ENCODE results near the gene KIF16B. TPM values are rescaled to one million over a fixed set of nuclear protein-coding genes. Genes with fewer than 3 reads are reported as not detected.

Gene KIF16B
- total RNA-seq, 3 donors from 2014 or later, result 23.8 to 47.9 (median 36.9) TPM

- H3K4me1 ChIP-seq, result no peaks in the 10 kb centered on the region
- intact Hi-C loops (cut with DNase I; ENCODE audit: low total_unique reads), result no loop called here
- no peaks in the 10 kb centered on the region for H3K9me3 ChIP-seq
- no peaks in the 10 kb centered on the region for H3K27me3 ChIP-seq
- TF ChIP-seq POLR2A (IDR thresholded peaks at IDR 0.05) (no peak), POLR2AphosphoS5 (IDR thresholded peaks at IDR 0.05) (no peak), CTCF (IDR thresholded peaks at IDR 0.05) (no peak)
- no peak overlapping the region for H3K4me3 ChIP-seq
- no peak for DNase-seq (ENCODE audit: low spot score in 2 of 2)
- peaks cover 3% of the 10 kb centered on the region for H3K36me3 ChIP-seq
- no peak overlapping the region for H3K27ac ChIP-seq
Observed at GRCh38 chr20:16500197-16500596, 73.1 kb downstream of the KIF16B start.

DNA sequence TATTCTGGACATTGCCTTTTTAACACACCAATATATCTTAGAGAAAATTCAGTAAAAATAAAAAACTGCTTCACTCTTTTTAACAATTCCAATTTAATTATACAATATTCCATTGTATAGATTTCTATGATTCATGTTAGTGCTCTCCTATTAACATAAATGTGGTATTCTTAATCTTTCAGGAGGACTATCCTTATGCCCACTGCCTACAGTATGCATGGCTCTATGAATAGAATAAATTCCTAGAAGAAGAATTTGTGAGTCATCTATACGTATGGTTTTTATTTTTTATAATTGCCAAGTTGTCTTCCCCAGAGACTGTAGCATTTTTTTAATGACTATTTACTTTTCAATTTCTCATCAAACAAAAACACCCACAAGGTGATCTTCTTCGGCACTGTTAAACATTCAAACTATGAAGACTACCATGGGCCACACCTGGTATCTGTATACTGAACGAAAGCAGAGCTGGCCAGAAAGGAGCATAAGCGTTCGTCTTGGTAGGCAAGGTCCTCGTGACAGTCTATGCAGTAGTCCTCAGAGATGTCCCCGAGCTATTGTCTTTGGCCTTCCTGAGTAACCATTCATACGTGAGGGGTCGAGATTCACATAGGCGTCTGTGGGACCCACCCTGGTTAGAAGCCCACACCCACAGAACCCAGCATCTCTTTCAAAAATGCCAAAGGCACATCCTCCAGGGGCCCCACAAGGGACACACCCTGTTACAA, 74.6 kb downstream of the KIF16B start:
- no peaks in the 10 kb centered on the region for H3K4me1 ChIP-seq
- TF ChIP-seq POLR2AphosphoS5 (IDR thresholded peaks at IDR 0.05) (no peak), POLR2A (IDR thresholded peaks at IDR 0.05) (no peak), CTCF (IDR thresholded peaks at IDR 0.05) (no peak)
- H3K27ac ChIP-seq, result no peak overlapping the region
- H3K36me3 ChIP-seq, result peaks cover 2% of the 10 kb centered on the region
- no peaks in the 10 kb centered on the region for H3K27me3 ChIP-seq
- no peak for DNase-seq (ENCODE audit: low spot score in 2 of 2)
- intact Hi-C loops (cut with DNase I; ENCODE audit: low total_unique reads), result no loop called here
- H3K4me3 ChIP-seq, result no peak overlapping the region
- H3K9me3 ChIP-seq, result no peaks in the 10 kb centered on the region

DNA sequence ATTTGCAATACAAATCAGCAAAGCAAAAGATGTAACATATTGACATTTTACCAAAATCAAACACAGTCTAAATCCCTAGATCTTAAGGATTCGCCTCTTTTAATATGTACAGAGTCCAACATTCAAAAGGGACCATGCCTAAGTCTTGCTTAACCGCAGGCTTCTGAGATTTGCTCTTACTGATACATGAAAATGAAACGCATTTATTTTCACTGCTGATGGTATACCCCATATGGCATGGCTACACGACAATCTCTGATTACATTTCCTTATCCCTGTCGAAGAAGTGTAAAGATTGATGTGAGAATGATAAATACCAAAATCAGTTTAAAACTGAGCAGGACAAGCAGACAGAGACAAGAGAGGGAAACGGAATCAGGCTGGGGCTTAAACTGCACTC, 75.4 kb downstream of the KIF16B start:
- Histone ChIP-seq H3K27me3 (no peaks in the 10 kb centered on the region), H3K9me3 (no peaks in the 10 kb centered on the region), H3K27ac (no peak overlapping the region), H3K36me3 (no peaks in the 10 kb centered on the region), H3K4me3 (no peak overlapping the region), H3K4me1 (no peaks in the 10 kb centered on the region)
- TF ChIP-seq POLR2AphosphoS5 (IDR thresholded peaks at IDR 0.05) (no peak), CTCF (IDR thresholded peaks at IDR 0.05) (no peak), POLR2A (IDR thresholded peaks at IDR 0.05) (no peak)
- DNase-seq (ENCODE audit: low spot score in 2 of 2), result no peak
- intact Hi-C loops (cut with DNase I; ENCODE audit: low total_unique reads), result no loop called here

- Histone ChIP-seq H3K4me1 (no peaks in the 10 kb centered on the region), H3K4me3 (no peak overlapping the region), H3K27ac (no peak overlapping the region), H3K27me3 (no peaks in the 10 kb centered on the region), H3K9me3 (no peaks in the 10 kb centered on the region), H3K36me3 (no peaks in the 10 kb centered on the region)
- TF ChIP-seq POLR2A (IDR thresholded peaks at IDR 0.05) (no peak), POLR2AphosphoS5 (IDR thresholded peaks at IDR 0.05) (no peak), CTCF (IDR thresholded peaks at IDR 0.05) (no peak)
- no peak for DNase-seq (ENCODE audit: low spot score in 2 of 2)
- intact Hi-C loops (cut with DNase I; ENCODE audit: low total_unique reads), result no loop called here
Observed at GRCh38 chr20:16493486-16493885, 79.8 kb downstream of the KIF16B start.

- intact Hi-C loops (cut with DNase I; ENCODE audit: low total_unique reads), result no loop called here
- no peaks in the 10 kb centered on the region for H3K27me3 ChIP-seq
- TF ChIP-seq POLR2A (IDR thresholded peaks at IDR 0.05), result no peak
- TF ChIP-seq CTCF (IDR thresholded peaks at IDR 0.05), result no peak
- no peak for TF ChIP-seq POLR2AphosphoS5 (IDR thresholded peaks at IDR 0.05)
- no peak overlapping the region for H3K27ac ChIP-seq
- DNase-seq (ENCODE audit: low spot score in 2 of 2), result no peak
- H3K36me3 ChIP-seq, result no peaks in the 10 kb centered on the region
- no peaks in the 10 kb centered on the region for H3K9me3 ChIP-seq
- no peaks in the 10 kb centered on the region for H3K4me1 ChIP-seq
- H3K4me3 ChIP-seq, result no peak overlapping the region
Observed at GRCh38 chr20:16491294-16491905, 81.8 kb downstream of the KIF16B start.

Measured in breast epithelium (tissue), 4 donors.